DOHH2 (cell line): ENCODE measurements around the gene CD47.
A peak's percentile ranks its signal among the peaks of the same experiment; 100 is the strongest.

Experiments used
- H3F3A ChIP-seq: fragments of 200-600 bp; sonication (generic), shearing (Covaris generic); 2 replicates; pipeline ENCODE4 v1.6.0; 2016; ENCODE audit warnings: antibody characterized with exemption, mild to moderate bottlenecking; ENCODE audit not compliant: control insufficient read depth, insufficient read depth
- H3K27ac ChIP-seq: fragments of 200-600 bp; sonication (generic); 2 replicates; pipeline ENCODE4 v1.5.1; 2014; ENCODE audit warnings: low read depth, mild to moderate bottlenecking, low read length, moderate library complexity
- H3K27me3 ChIP-seq: fragments of 200-600 bp; sonication (generic); 2 replicates; pipeline ENCODE4 v1.6.1; 2014; ENCODE audit warnings: mild to moderate bottlenecking, low read length, mixed read lengths; ENCODE audit not compliant: control insufficient read depth
- H3K36me3 ChIP-seq: fragments of 200-600 bp; sonication (generic); 2 replicates; pipeline ENCODE4 v1.6.1; 2014; ENCODE audit warnings: mild to moderate bottlenecking, low read length, moderate library complexity, mixed read lengths; ENCODE audit not compliant: control insufficient read depth
- H3K4me1 ChIP-seq: fragments of 200-600 bp; sonication (generic); 2 replicates; pipeline ENCODE4 v1.6.1; 2014; ENCODE audit warnings: mild to moderate bottlenecking, low read length, mixed read lengths; ENCODE audit not compliant: control insufficient read depth
- H3K4me2 ChIP-seq: fragments of 200-600 bp; sonication (generic); 2 replicates; pipeline ENCODE4 v1.6.0; 2014; ENCODE audit warnings: mild to moderate bottlenecking, low read length, moderate library complexity
- H3K4me3 ChIP-seq: fragments of 200-600 bp; sonication (generic); 2 replicates; pipeline ENCODE4 v1.5.1; 2014; ENCODE audit warnings: mild to moderate bottlenecking, low read length, mixed read lengths
- H3K79me2 ChIP-seq: fragments of 200-600 bp; sonication (generic); 2 replicates; pipeline ENCODE4 v1.6.1; 2014; ENCODE audit warnings: mild to moderate bottlenecking, low read length, mixed read lengths; ENCODE audit not compliant: control insufficient read depth
- H3K9me2 ChIP-seq: fragments of 200-600 bp; sonication (generic); replicated peaks from 2 replicates; pipeline ENCODE4 v1.6.1; 2014; ENCODE audit warnings: mild to moderate bottlenecking, low read length, mixed read lengths; ENCODE audit not compliant: control insufficient read depth
- H3K9me3 ChIP-seq: fragments of 200-600 bp; sonication (generic); 2 replicates; pipeline ENCODE4 v1.6.1; 2014; ENCODE audit warnings: antibody characterized with exemption, low read length, mixed read lengths; ENCODE audit not compliant: control insufficient read depth, insufficient read depth
- H4K20me1 ChIP-seq: fragments of 200-600 bp; sonication (generic); 2 replicates; pipeline ENCODE4 v1.6.0; 2014; ENCODE audit warnings: low read depth, mild to moderate bottlenecking, antibody characterized with exemption, low read length, moderate library complexity; ENCODE audit not compliant: control insufficient read depth, insufficient read depth
- CTCF ChIP-seq: fragments of 200-600 bp; sonication (generic); IDR thresholded peaks from one replicate; pipeline ENCODE4 v1.5.1; 2014; ENCODE audit warnings: antibody characterized with exemption, mild to moderate bottlenecking, low read depth, low read length; ENCODE audit not compliant: poor library complexity, severe bottlenecking
- EZH2phosphoT487 ChIP-seq: fragments of 200-600 bp; sonication (generic); IDR thresholded peaks from 2 replicates; pipeline ENCODE4 v1.6.1; 2017; ENCODE audit warnings: borderline replicate concordance, mild to moderate bottlenecking, antibody characterized with exemption, low read length, moderate library complexity, mixed read lengths

Gene CD47

GRCh38 chr3:108127301-108127988, 36.6 kb upstream of the CD47 start:
- peaks cover 16% of the 10 kb centered on the region for H4K20me1 ChIP-seq
- H3F3A ChIP-seq: peaks cover 34% of the 10 kb centered on the region
- H3K9me2 ChIP-seq: no peaks in the 10 kb centered on the region
- no peak for TF ChIP-seq EZH2phosphoT487
- TF ChIP-seq CTCF: peak; percentile 10
- no peaks in the 10 kb centered on the region for H3K27me3 ChIP-seq
- H3K79me2 ChIP-seq: peaks cover 74% of the 10 kb centered on the region
- peak overlapping the region; percentile 100 for H3K27ac ChIP-seq
- H3K4me3 ChIP-seq: peak overlapping the region; percentile 97
- H3K36me3 ChIP-seq: peaks cover 69% of the 10 kb centered on the region
- H3K4me2 ChIP-seq: peak overlapping the region; percentile 100
- peaks cover 89% of the 10 kb centered on the region for H3K4me1 ChIP-seq
- H3K9me3 ChIP-seq: no peaks in the 10 kb centered on the region

DNA sequence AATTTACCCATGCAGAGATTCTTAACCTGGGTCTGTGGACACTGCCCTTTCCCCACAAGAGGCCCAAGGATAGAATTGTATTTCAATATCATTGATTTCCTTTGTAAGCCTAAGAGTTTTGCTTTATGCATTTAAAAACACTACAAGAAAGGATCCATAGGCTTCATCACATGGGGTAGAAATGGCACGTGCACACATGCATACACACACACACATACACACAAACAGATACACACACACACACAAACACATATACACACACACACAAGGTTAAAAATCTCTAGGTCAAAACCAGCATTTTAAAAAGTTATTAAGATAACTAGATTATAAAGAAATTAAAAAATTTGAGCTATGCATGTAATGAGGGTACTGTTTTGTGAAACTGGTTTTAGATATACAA, 35.5 kb upstream of the CD47 start:
- no peak for TF ChIP-seq CTCF
- TF ChIP-seq EZH2phosphoT487: no peak
- no peaks in the 10 kb centered on the region for H3K27me3 ChIP-seq
- peak overlapping the region; percentile 100 for H3K27ac ChIP-seq
- peak overlapping the region; percentile 100 for H3K4me2 ChIP-seq
- no peaks in the 10 kb centered on the region for H3K9me3 ChIP-seq
- peaks cover 89% of the 10 kb centered on the region for H3K4me1 ChIP-seq
- peaks cover 58% of the 10 kb centered on the region for H3K36me3 ChIP-seq
- peak overlapping the region; percentile 97 for H3K4me3 ChIP-seq
- H4K20me1 ChIP-seq: peaks cover 14% of the 10 kb centered on the region
- H3F3A ChIP-seq: peaks cover 34% of the 10 kb centered on the region
- H3K9me2 ChIP-seq: no peaks in the 10 kb centered on the region
- H3K79me2 ChIP-seq: peaks cover 64% of the 10 kb centered on the region

DNA sequence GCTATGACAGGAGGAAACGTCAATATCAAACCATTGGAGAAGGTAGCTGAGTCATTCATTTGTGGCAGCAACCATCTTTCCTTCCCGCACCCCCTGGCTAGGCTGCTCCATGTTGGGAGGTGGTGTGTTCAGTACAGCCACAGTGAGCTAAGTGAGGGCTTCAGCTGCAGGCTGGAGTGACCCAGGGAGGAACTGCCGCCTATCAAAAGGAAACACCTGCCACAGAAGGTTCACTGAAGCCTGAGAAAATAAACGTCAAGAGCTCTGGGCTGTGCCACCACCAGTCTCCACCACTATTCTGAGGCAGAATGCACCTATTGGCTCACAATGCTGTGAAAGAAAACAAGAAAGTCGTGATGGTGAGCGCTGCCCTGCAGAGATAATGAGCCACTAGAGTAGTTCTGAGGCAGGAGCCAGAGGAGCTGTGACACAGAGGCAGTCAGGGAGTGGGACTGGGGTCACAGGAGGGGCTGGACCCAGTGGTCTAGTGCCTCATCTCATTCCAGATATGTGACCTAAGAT, 34.8 kb upstream of the CD47 start:
- TF ChIP-seq EZH2phosphoT487: no peak
- no peak for TF ChIP-seq CTCF
- H3K36me3 ChIP-seq: peaks cover 51% of the 10 kb centered on the region
- H3K27ac ChIP-seq: peak overlapping the region; percentile 100
- H4K20me1 ChIP-seq: peaks cover 7% of the 10 kb centered on the region
- peaks cover 37% of the 10 kb centered on the region for H3F3A ChIP-seq
- no peaks in the 10 kb centered on the region for H3K9me2 ChIP-seq
- H3K79me2 ChIP-seq: peaks cover 56% of the 10 kb centered on the region
- H3K4me2 ChIP-seq: peak overlapping the region; percentile 100
- peaks cover 88% of the 10 kb centered on the region for H3K4me1 ChIP-seq
- H3K4me3 ChIP-seq: peak overlapping the region; percentile 97
- H3K9me3 ChIP-seq: no peaks in the 10 kb centered on the region
- H3K27me3 ChIP-seq: no peaks in the 10 kb centered on the region
